NB4 (cell line): ENCODE results near the gene EID3.

Source experiments
- MYC ChIP-seq: IDR thresholded peaks from 2 replicates; pipeline ENCODE4 v1.6.1; 2011; ENCODE audit warnings: low read depth, low read length
- POLR2A ChIP-seq: IDR thresholded peaks from 2 replicates; pipeline ENCODE4 v1.6.1; 2011; ENCODE audit warnings: mild to moderate bottlenecking; ENCODE audit not compliant: insufficient read length; ENCODE audit errors: extremely low read depth
- TF ChIP-seq, protein P1 (sequence below): IDR thresholded peaks from one replicate; pipeline ENCODE4 v1.5.1; 2012; ENCODE audit warnings: low read depth, low read length
- TF ChIP-seq, protein P2 (sequence below): IDR thresholded peaks from 2 replicates; pipeline ENCODE4 v1.6.1; 2011; ENCODE audit warnings: low read depth, low read length

DNA sequence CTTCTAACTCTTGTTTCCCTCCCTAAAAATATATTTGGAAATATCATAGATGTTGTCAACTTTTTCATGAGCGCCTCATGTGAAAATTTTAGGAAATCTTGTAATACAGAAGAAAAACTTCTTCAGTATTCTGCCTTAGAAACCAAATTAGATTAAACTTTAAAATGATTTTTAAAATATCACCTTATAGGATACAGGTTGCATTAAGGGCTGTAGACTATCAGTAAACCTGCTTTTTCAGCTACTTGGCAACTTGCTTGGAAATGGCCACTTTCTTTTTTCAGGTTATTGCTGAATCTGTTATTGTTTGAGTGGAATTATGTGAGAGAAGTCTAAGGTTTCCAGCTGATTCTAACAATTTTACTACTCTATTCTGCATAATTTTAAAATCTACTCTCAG, 9.1 kb downstream of the EID3 start:
- TF ChIP-seq POLR2A, result no peak
- TF ChIP-seq, protein P1, sequence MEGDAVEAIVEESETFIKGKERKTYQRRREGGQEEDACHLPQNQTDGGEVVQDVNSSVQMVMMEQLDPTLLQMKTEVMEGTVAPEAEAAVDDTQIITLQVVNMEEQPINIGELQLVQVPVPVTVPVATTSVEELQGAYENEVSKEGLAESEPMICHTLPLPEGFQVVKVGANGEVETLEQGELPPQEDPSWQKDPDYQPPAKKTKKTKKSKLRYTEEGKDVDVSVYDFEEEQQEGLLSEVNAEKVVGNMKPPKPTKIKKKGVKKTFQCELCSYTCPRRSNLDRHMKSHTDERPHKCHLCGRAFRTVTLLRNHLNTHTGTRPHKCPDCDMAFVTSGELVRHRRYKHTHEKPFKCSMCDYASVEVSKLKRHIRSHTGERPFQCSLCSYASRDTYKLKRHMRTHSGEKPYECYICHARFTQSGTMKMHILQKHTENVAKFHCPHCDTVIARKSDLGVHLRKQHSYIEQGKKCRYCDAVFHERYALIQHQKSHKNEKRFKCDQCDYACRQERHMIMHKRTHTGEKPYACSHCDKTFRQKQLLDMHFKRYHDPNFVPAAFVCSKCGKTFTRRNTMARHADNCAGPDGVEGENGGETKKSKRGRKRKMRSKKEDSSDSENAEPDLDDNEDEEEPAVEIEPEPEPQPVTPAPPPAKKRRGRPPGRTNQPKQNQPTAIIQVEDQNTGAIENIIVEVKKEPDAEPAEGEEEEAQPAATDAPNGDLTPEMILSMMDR, result no peak
- no peak for TF ChIP-seq MYC
- TF ChIP-seq, protein P2, sequence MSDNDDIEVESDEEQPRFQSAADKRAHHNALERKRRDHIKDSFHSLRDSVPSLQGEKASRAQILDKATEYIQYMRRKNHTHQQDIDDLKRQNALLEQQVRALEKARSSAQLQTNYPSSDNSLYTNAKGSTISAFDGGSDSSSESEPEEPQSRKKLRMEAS, result no peak
